Neuronal stem cell (in vitro differentiated cells): Measurements from ENCODE around the gene TACC2.

ENCODE experiments used
- DNase-seq: peaks from one replicate; pipeline ENCODE4 v3.0.0-alpha.2; 2013; ENCODE audit warnings: low spot score
- H2AFZ ChIP-seq: one replicate; pipeline ENCODE4 v1.6.1; 2013; ENCODE audit warnings: mild to moderate bottlenecking, low read length, inconsistent platforms
- H2AK5ac ChIP-seq: 2 replicates; pipeline ENCODE4 v1.6.1; 2013; ENCODE audit warnings: low read depth, mild to moderate bottlenecking, inconsistent platforms, low read length, moderate library complexity, mixed read lengths
- H2BK120ac ChIP-seq: 2 replicates; pipeline ENCODE4 v1.6.1; 2013; ENCODE audit warnings: low read depth, mild to moderate bottlenecking, inconsistent platforms, low read length, moderate library complexity, mixed read lengths
- H2BK12ac ChIP-seq: one replicate; pipeline ENCODE4 v1.6.1; 2013; ENCODE audit warnings: low read length, inconsistent platforms
- H2BK15ac ChIP-seq: 2 replicates; pipeline ENCODE4 v1.6.1; 2013; ENCODE audit warnings: mild to moderate bottlenecking, low read length, inconsistent platforms, mixed read lengths
- H2BK5ac ChIP-seq: one replicate; pipeline ENCODE4 v1.6.1; 2013; ENCODE audit warnings: inconsistent platforms, mild to moderate bottlenecking, low read length, moderate library complexity
- H3K14ac ChIP-seq: one replicate; pipeline ENCODE4 v1.6.1; 2013; ENCODE audit warnings: low read length, inconsistent platforms
- H3K18ac ChIP-seq: 2 replicates; pipeline ENCODE4 v1.6.1; 2013; ENCODE audit warnings: low read length, inconsistent platforms
- H3K23ac ChIP-seq: 2 replicates; pipeline ENCODE4 v1.6.1; 2013; ENCODE audit warnings: low read depth, mild to moderate bottlenecking, mixed read lengths, low read length, inconsistent platforms; ENCODE audit not compliant: poor library complexity
- H3K27ac ChIP-seq: replicated peaks from 3 replicates; pipeline ENCODE4 v1.5.1; 2013; ENCODE audit warnings: low read length, inconsistent platforms
- H3K27me3 ChIP-seq, 3 experiments: 2 replicates each; pipeline ENCODE4 v1.6.1; 2013; ENCODE audit warnings: low read length in 3 of 3, mild to moderate bottlenecking in 2 of 3, inconsistent platforms in 1 of 3, low read depth in 1 of 3, mixed read lengths in 1 of 3, moderate library complexity in 1 of 3; ENCODE audit not compliant: control insufficient read depth in 3 of 3, insufficient read depth in 3 of 3
- H3K36me3 ChIP-seq, 2 donors: replicated peaks in 1 of 2; 2 replicates each; pipeline ENCODE4 v1.6.1; 2013; ENCODE audit warnings: low read length in 2 of 2; ENCODE audit not compliant: control insufficient read depth in 2 of 2, insufficient read depth in 2 of 2
- H3K4ac ChIP-seq: 2 replicates; pipeline ENCODE4 v1.6.1; 2013; ENCODE audit warnings: inconsistent platforms, mild to moderate bottlenecking, low read length, moderate library complexity
- H3K4me1 ChIP-seq, 2 donors: 1 replicate in 1 of 2; 2 replicates in 1 of 2; pipeline ENCODE4 v1.6.1; 2013; ENCODE audit warnings: low read length in 2 of 2, low read depth in 1 of 2; ENCODE audit not compliant: control insufficient read depth in 2 of 2, insufficient read depth in 1 of 2
- H3K4me2 ChIP-seq: one replicate; pipeline ENCODE4 v1.6.1; 2013; ENCODE audit warnings: mild to moderate bottlenecking, low read length, inconsistent platforms; ENCODE audit not compliant: insufficient read depth, poor library complexity, severe bottlenecking
- H3K4me3 ChIP-seq, 2 donors: 2 replicates each; pipeline ENCODE4 v1.5.1; 2013; ENCODE audit warnings: low read length in 2 of 2, mild to moderate bottlenecking in 2 of 2, inconsistent platforms in 1 of 2, moderate library complexity in 1 of 2
- H3K79me1 ChIP-seq: one replicate; pipeline ENCODE4 v1.6.1; 2013; ENCODE audit warnings: low read depth, mild to moderate bottlenecking, inconsistent platforms, low read length, moderate library complexity
- H3K9ac ChIP-seq: one replicate; pipeline ENCODE4 v1.6.1; 2013; ENCODE audit warnings: mild to moderate bottlenecking, low read depth, low read length, inconsistent platforms; ENCODE audit not compliant: poor library complexity
- H3K9me3 ChIP-seq, 2 donors: replicated peaks in 1 of 2; 2 replicates each; pipeline versions ENCODE3 to v1.6.1; 2013; ENCODE audit warnings: low read length in 2 of 2, mild to moderate bottlenecking in 2 of 2, inconsistent platforms in 1 of 2, low read depth in 1 of 2, mixed read lengths in 1 of 2, moderate library complexity in 1 of 2; ENCODE audit not compliant: control insufficient read depth in 2 of 2, insufficient read depth in 1 of 2
- H4K8ac ChIP-seq: one replicate; pipeline ENCODE4 v1.6.1; 2013; ENCODE audit warnings: low read depth, mild to moderate bottlenecking, inconsistent platforms, low read length, moderate library complexity
- H4K91ac ChIP-seq: one replicate; pipeline ENCODE4 v1.6.1; 2013; ENCODE audit warnings: low read length, low read depth, mild to moderate bottlenecking, inconsistent platforms; ENCODE audit not compliant: poor library complexity
- WGBS, 2 donors: extraction: QIAGEN DNeasy Blood & Tissue Kit; methylation state at CpG; one replicate each; pipeline ENCODE4 v1.1.7; 2013; ENCODE audit warnings: missing lambda C conversion rate in 2 of 2, mixed read lengths in 1 of 2; ENCODE audit not compliant: insufficient read length in 2 of 2, insufficient replicate concordance in 1 of 2; ENCODE audit errors: extremely low coverage in 2 of 2; 5-methylcytosine and 5-hydroxymethylcytosine counted together

Gene TACC2

GRCh38 chr10:121956111-121957061, 32.6 kb upstream of the TACC2 start:
- Histone ChIP-seq H2AK5ac (no peak overlapping the region), H4K91ac (no peak overlapping the region), H3K18ac (no peak overlapping the region), H3K4me1 (no peaks in the 10 kb centered on the region), H3K9me3 (no peaks in the 10 kb centered on the region), H3K79me1 (no peaks in the 10 kb centered on the region), H2BK12ac (no peak overlapping the region), H2BK15ac (no peak overlapping the region), H3K4ac (no peak overlapping the region), H2BK120ac (no peak overlapping the region), H4K8ac (no peak overlapping the region), H2AFZ (no peak overlapping the region), H3K23ac (no peak overlapping the region), H3K4me2 (no peak overlapping the region), H3K36me3 (peaks cover 16 to 69% of the 10 kb centered on the region in 2 donors), H3K9ac (no peak overlapping the region), H2BK5ac (no peak overlapping the region), H3K14ac (no peak overlapping the region), H3K4me3 (no peak overlapping the region), H3K27me3 (no peaks in the 10 kb centered on the region), H3K27ac (no peak overlapping the region)
- no peak for DNase-seq
- no CpG with 5 or more reads among the region's 7 CpGs for WGBS, 2 donors

GRCh38 chr10:121959671-121960070, 29.3 kb upstream of the TACC2 start:
- Histone ChIP-seq H2BK12ac (no peak overlapping the region), H3K18ac (no peak overlapping the region), H3K79me1 (no peaks in the 10 kb centered on the region), H2AFZ (no peak overlapping the region), H2AK5ac (no peak overlapping the region), H4K8ac (no peak overlapping the region), H3K9me3 (no peaks in the 10 kb centered on the region), H3K4ac (no peak overlapping the region), H3K14ac (no peak overlapping the region), H3K4me1 (no peaks in the 10 kb centered on the region), H3K36me3 (peaks cover 12 to 72% of the 10 kb centered on the region in 2 donors), H3K4me3 (no peak overlapping the region), H2BK5ac (no peak overlapping the region), H3K27me3 (no peaks in the 10 kb centered on the region), H3K27ac (no peak overlapping the region), H3K23ac (no peak overlapping the region), H4K91ac (no peak overlapping the region), H2BK15ac (no peak overlapping the region), H3K9ac (no peak overlapping the region), H3K4me2 (no peak overlapping the region), H2BK120ac (no peak overlapping the region)
- no peak for DNase-seq
- WGBS, 2 donors: no CpG with 5 or more reads among the region's 3 CpGs

- Histone ChIP-seq H3K4me3 (no peak overlapping the region), H2BK120ac (no peak overlapping the region), H3K36me3 (peaks cover 16 to 74% of the 10 kb centered on the region in 2 donors), H3K14ac (no peak overlapping the region), H3K18ac (no peak overlapping the region), H3K4ac (no peak overlapping the region), H3K27ac (no peak overlapping the region), H2AK5ac (no peak overlapping the region), H3K27me3 (no peaks in the 10 kb centered on the region), H4K91ac (no peak overlapping the region), H4K8ac (no peak overlapping the region), H3K4me2 (no peak overlapping the region), H2BK5ac (no peak overlapping the region), H3K4me1 (no peaks in the 10 kb centered on the region), H3K23ac (no peak overlapping the region), H2BK15ac (no peak overlapping the region), H2AFZ (no peak overlapping the region), H3K9me3 (no peaks in the 10 kb centered on the region), H2BK12ac (no peak overlapping the region), H3K79me1 (no peaks in the 10 kb centered on the region), H3K9ac (no peak overlapping the region)
- DNase-seq: no peak
- WGBS, 2 donors: no CpG with 5 or more reads among the region's 2 CpGs
These were observed 27.5 kb upstream of the TACC2 start for GRCh38 chr10:121961456-121961855.

- H2BK120ac ChIP-seq: no peak overlapping the region
- no peak overlapping the region for H3K27ac ChIP-seq
- H3K18ac ChIP-seq: no peak overlapping the region
- no peak overlapping the region for H2BK15ac ChIP-seq
- DNase-seq: no peak
- no peak overlapping the region for H2AK5ac ChIP-seq
- no peaks in the 10 kb centered on the region for H3K79me1 ChIP-seq
- no peak overlapping the region for H3K4ac ChIP-seq
- no peak overlapping the region for H3K9ac ChIP-seq
- no CpG with 5 or more reads among the region's 3 CpGs for WGBS, 2 donors
- no peak overlapping the region for H4K91ac ChIP-seq
- H3K23ac ChIP-seq: no peak overlapping the region
- no peak overlapping the region for H3K4me2 ChIP-seq
- H4K8ac ChIP-seq: no peak overlapping the region
- H2BK5ac ChIP-seq: no peak overlapping the region
- no peak overlapping the region for H2AFZ ChIP-seq
- H3K9me3 ChIP-seq: no peaks in the 10 kb centered on the region
- no peaks in the 10 kb centered on the region for H3K4me1 ChIP-seq
- H3K4me3 ChIP-seq: no peak overlapping the region
- no peak overlapping the region for H3K14ac ChIP-seq
- no peaks in the 10 kb centered on the region for H3K27me3 ChIP-seq
- H3K36me3 ChIP-seq: peaks cover 22 to 83% of the 10 kb centered on the region in 2 donors
- no peak overlapping the region for H2BK12ac ChIP-seq
These were observed 23.0 kb upstream of the TACC2 start for GRCh38 chr10:121965996-121966395.
